MG63 (cell line): ENCODE results near the gene TM4SF1. TPM values are rescaled to one million over a fixed set of nuclear protein-coding genes. Genes with fewer than 3 reads are reported as not detected.
A peak's percentile ranks its signal among the peaks of the same experiment; 100 is the strongest.

ENCODE experiments used
- DNase-seq: peaks from one replicate; pipeline ENCODE4 v3.0.0-alpha.2; 2020
- H3K27me3 ChIP-seq: fragments of 250-450 bp; sonication (Bioruptor Pico); 2 replicates; pipeline ENCODE4 v1.5.1; 2020; ENCODE audit warnings: mild to moderate bottlenecking, moderate library complexity
- H3K36me3 ChIP-seq: fragments of 250-450 bp; sonication (Bioruptor Pico); 2 replicates; pipeline ENCODE4 v1.5.1; 2020; ENCODE audit warnings: mild to moderate bottlenecking, moderate library complexity
- H3K4me3 ChIP-seq: fragments of 250-450 bp; sonication (Bioruptor Pico); 2 replicates; pipeline ENCODE4 v1.5.1; 2020; ENCODE audit warnings: mild to moderate bottlenecking, moderate library complexity
- H3K9me3 ChIP-seq: fragments of 250-450 bp; sonication (Bioruptor Pico); 2 replicates; pipeline ENCODE4 v1.5.1; 2020; ENCODE audit warnings: mild to moderate bottlenecking, moderate library complexity
- total RNA-seq: library from RNA; depleted of rRNA; stranded (reverse); fragments of >200 nt; shearing (Covaris generic); gene quantifications from 2 replicates; pipeline ENCODE4 v1.2.3, GENCODE V29; 2014; ENCODE audit warnings: low replicate concordance

TM4SF1 gene
- total RNA-seq, 1 experiment from 2014 or later, result 422 TPM

GRCh38 chr3:149369991-149370866 is 7.2 kb downstream of the TM4SF1 start:
- H3K4me3 ChIP-seq, result no peak overlapping the region

GRCh38 chr3:149368674-149369497 is 8.6 kb downstream of the TM4SF1 start:
- H3K36me3 ChIP-seq, result peaks cover 53% of the 10 kb centered on the region
- no peak overlapping the region for H3K4me3 ChIP-seq
- DNase-seq, result no peak
- H3K27me3 ChIP-seq, result no peaks in the 10 kb centered on the region
- no peaks in the 10 kb centered on the region for H3K9me3 ChIP-seq

More at GRCh38 chr3:149369991-149370866, 7.2 kb downstream of the TM4SF1 start:
- no peaks in the 10 kb centered on the region for H3K27me3 ChIP-seq
- H3K9me3 ChIP-seq, result no peaks in the 10 kb centered on the region
- DNase-seq, result no peak
- H3K36me3 ChIP-seq, result peaks cover 67% of the 10 kb centered on the region

- no peaks in the 10 kb centered on the region for H3K9me3 ChIP-seq
- H3K27me3 ChIP-seq, result no peaks in the 10 kb centered on the region
- H3K36me3 ChIP-seq, result peaks cover 47% of the 10 kb centered on the region
- DNase-seq, result peak; percentile 64
- no peak overlapping the region for H3K4me3 ChIP-seq
These were observed 9.2 kb downstream of the TM4SF1 start for GRCh38 chr3:149368201-149368673.

GRCh38 chr3:149366941-149367840 is 10.3 kb downstream of the TM4SF1 start:
- DNase-seq, result peak; percentile 41

GRCh38 chr3:149366031-149366430 is 11.4 kb downstream of the TM4SF1 start:
- no peaks in the 10 kb centered on the region for H3K27me3 ChIP-seq
- H3K36me3 ChIP-seq, result peaks cover 25% of the 10 kb centered on the region
- DNase-seq, result no peak
- H3K4me3 ChIP-seq, result no peak overlapping the region
- no peaks in the 10 kb centered on the region for H3K9me3 ChIP-seq

More at GRCh38 chr3:149366941-149367840, 10.3 kb downstream of the TM4SF1 start:
- Histone ChIP-seq H3K4me3 (no peak overlapping the region), H3K36me3 (peaks cover 36% of the 10 kb centered on the region), H3K9me3 (no peaks in the 10 kb centered on the region), H3K27me3 (no peaks in the 10 kb centered on the region)

GRCh38 chr3:149364624-149365023 is 12.8 kb downstream of the TM4SF1 start:
- Histone ChIP-seq H3K4me3 (no peak overlapping the region), H3K27me3 (no peaks in the 10 kb centered on the region), H3K9me3 (no peaks in the 10 kb centered on the region), H3K36me3 (peaks cover 11% of the 10 kb centered on the region)
- DNase-seq, result no peak

GRCh38 chr3:149363053-149363452 is 14.4 kb downstream of the TM4SF1 start:
- H3K4me3 ChIP-seq, result no peak overlapping the region
- H3K9me3 ChIP-seq, result no peaks in the 10 kb centered on the region; the same call in 1 of the 2 replicates
- H3K27me3 ChIP-seq, result no peaks in the 10 kb centered on the region
- no peaks in the 10 kb centered on the region for H3K36me3 ChIP-seq
- peak; percentile 26 for DNase-seq

- no peaks in the 10 kb centered on the region for H3K27me3 ChIP-seq
- no peaks in the 10 kb centered on the region; the same call in 1 of the 2 replicates for H3K9me3 ChIP-seq
- no peak for DNase-seq
- H3K4me3 ChIP-seq, result no peak overlapping the region
- H3K36me3 ChIP-seq, result no peaks in the 10 kb centered on the region
These were observed 15.1 kb downstream of the TM4SF1 start for GRCh38 chr3:149362366-149362765.

- no peaks in the 10 kb centered on the region for H3K36me3 ChIP-seq
- peaks cover 11% of the 10 kb centered on the region for H3K9me3 ChIP-seq
- no peak for DNase-seq
- no peak overlapping the region for H3K4me3 ChIP-seq
- H3K27me3 ChIP-seq, result no peaks in the 10 kb centered on the region
These were observed 20.8 kb downstream of the TM4SF1 start for GRCh38 chr3:149356630-149357029.

- no peaks in the 10 kb centered on the region for H3K36me3 ChIP-seq
- no peak overlapping the region for H3K4me3 ChIP-seq
- no peak for DNase-seq
- peaks cover 11% of the 10 kb centered on the region for H3K9me3 ChIP-seq
- no peaks in the 10 kb centered on the region for H3K27me3 ChIP-seq
These were observed 21.3 kb downstream of the TM4SF1 start for GRCh38 chr3:149356044-149356592.

GRCh38 chr3:149353581-149354184 is 23.8 kb downstream of the TM4SF1 start:
- Histone ChIP-seq H3K9me3 (peaks cover 11% of the 10 kb centered on the region), H3K36me3 (no peaks in the 10 kb centered on the region), H3K27me3 (no peaks in the 10 kb centered on the region), H3K4me3 (no peak overlapping the region)
- DNase-seq, result no peak

- Histone ChIP-seq H3K27me3 (no peaks in the 10 kb centered on the region), H3K4me3 (no peak overlapping the region), H3K36me3 (no peaks in the 10 kb centered on the region), H3K9me3 (peaks cover 11% of the 10 kb centered on the region)
- DNase-seq, result peak; percentile 65
These were observed 24.9 kb downstream of the TM4SF1 start for GRCh38 chr3:149352556-149352955.

- no peak for DNase-seq
- Histone ChIP-seq H3K4me3 (no peak overlapping the region), H3K9me3 (no peaks in the 10 kb centered on the region), H3K36me3 (no peaks in the 10 kb centered on the region), H3K27me3 (no peaks in the 10 kb centered on the region)
These were observed 33.5 kb downstream of the TM4SF1 start for GRCh38 chr3:149343951-149344350.

GRCh38 chr3:149342413-149343380 is 34.8 kb downstream of the TM4SF1 start:
- Histone ChIP-seq H3K4me3 (no peak overlapping the region), H3K27me3 (no peaks in the 10 kb centered on the region), H3K36me3 (no peaks in the 10 kb centered on the region), H3K9me3 (no peaks in the 10 kb centered on the region)
- DNase-seq, result peak; percentile 39
